Activated CD4-positive, alpha-beta T cell treated with anti-CD3 and anti-CD28 coated beads, Interleukin-2, amount 50 U/mL, for 24 hours (primary cell): ENCODE results near the gene AGAP2.
"Not testable (repeated sequence)": the region's sequence is repeated elsewhere in the genome, so short reads cannot be mapped to it uniquely, and the experiment has no call there.

ENCODE experiments used
- DNase-seq, 2 donors: peaks; one replicate each; pipeline ENCODE4 v3.0.0-alpha.2; 2020; ENCODE audit warnings: low read depth in 1 of 2, low spot score in 1 of 2

Gene AGAP2

GRCh38 chr12:57724003-57724935 is 14.3 kb downstream of the AGAP2 start:
- DNase-seq: no peak

DNA sequence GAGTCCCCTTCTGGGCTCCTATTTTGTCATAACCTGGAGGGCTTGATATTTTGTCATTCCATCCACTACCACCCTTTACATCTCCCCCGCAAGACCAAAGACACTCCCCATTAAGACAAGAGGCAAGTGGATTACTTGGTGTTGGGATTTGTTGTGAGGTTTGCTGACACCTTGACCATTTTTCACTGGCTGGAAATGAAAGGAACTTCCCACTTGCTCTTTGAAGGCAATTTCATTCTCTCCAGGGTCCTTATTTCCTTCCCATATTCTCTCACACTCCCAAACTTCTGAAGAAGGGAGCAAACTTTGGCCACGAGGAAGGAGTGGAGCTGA is 14.9 kb downstream of the AGAP2 start:
- no peak for DNase-seq

DNA sequence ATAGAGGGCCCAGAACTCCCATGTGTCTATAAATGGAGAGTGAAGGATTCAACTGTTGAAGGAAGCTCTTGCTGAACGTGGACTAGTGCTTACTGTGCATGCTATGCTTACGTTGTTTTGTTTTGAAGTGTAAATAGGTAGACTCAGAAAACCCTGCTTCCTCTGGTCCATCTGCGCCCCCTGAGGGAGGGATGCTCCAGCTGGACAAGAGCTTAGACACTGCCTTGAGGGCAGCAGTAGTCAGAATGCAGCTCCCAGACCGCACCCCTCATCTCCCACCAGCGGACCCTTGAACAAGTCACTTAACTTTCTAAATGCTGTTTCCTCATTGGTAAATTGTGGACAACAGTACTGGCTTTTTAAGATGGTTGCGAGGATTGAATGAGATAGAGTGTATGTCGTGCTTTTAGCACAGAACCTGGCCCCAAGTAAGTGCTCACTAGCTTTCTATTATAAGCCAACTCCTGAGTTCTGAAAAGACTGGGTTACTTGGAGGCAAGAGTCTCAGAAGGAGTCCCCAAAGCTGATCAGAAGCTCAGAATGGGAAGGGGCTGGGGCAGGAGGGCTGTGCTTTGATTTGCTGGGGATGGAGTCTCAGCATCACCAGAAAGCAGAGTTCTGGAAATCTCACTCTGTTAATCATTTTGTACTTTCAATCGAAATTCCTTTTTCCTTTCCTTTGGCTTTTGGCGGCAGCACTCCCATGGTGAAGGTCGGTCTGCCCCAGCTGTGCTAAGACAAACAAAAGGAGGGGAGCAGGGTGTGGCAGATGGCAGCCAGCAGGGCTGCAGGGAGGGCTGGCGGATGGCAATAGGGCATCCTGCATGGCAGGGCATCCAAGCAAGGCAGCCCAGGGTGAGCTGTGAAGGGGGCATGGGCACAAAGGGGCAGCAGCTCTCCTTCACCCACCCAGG is 15.6 kb downstream of the AGAP2 start:
- no peak for DNase-seq

GRCh38 chr12:57721846-57722608 is 16.5 kb downstream of the AGAP2 start:
- DNase-seq: not testable (repeated sequence)

DNA sequence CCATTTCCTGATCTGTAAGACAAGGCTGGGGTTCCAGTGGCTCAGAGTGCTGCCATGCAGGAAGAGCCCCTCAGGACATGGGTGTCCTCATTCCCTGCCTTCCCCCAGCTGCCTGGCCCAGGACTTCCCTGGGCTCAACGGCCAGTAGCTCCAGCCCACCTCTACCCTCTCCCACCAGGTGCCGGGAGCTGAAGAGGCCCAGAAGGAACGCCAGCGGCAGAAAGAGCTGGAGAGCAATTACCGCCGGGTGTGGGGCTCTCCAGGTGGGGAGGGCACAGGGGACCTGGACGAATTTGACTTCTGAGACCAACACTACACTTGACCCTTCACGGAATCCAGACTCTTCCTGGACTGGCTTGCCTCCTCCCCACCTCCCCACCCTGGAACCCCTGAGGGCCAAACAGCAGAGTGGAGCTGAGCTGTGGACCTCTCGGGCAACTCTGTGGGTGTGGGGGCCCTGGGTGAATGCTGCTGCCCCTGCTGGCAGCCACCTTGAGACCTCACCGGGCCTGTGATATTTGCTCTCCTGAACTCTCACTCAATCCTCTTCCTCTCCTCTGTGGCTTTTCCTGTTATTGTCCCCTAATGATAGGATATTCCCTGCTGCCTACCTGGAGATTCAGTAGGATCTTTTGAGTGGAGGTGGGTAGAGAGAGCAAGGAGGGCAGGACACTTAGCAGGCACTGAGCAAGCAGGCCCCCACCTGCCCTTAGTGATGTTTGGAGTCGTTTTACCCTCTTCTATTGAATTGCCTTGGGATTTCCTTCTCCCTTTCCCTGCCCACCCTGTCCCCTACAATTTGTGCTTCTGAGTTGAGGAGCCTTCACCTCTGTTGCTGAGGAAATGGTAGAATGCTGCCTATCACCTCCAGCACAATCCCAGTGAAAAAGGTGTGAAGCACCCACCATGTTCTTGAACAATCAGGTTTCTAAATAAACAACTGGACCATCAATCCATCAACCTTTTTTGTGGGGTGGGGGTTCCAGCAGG is 17.6 kb downstream of the AGAP2 start:
- DNase-seq: no peak

DNA sequence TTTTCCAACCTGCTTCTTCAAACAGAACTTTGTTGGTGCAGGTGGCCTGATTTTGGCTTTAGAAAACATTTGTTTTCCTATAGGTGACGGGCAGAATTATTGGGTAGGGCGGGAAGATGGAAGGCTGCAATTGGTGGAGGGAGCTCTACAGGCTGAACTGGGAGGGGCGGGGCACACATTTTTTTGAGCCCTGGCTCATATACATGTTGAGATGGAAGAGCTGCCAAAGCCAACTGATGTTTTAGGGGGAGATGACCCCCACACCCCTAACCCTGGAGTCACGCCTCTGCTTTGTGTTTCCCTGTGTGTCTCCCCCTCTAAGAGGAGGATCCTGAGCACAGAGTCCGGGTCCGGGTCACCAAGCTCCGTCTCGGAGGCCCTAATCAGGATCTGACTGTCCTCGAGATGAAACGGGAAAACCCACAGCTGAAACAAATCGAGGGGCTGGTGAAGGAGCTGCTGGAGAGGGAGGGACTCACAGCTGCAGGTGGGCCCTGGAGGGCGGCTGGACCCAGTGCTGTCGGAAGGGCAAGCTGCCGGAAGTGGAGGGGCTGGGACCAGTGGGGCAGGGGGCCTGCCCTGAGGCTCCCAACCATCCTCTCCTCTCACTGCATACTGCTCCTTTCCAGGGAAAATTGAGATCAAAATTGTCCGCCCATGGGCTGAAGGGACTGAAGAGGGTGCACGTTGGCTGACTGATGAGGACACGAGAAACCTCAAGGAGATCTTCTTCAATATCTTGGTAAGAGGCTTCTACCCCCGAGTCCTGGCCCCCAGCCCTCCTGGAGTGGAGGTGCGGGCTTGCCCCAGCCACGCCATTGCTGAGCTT is 18.6 kb downstream of the AGAP2 start:
- no peak for DNase-seq

DNA sequence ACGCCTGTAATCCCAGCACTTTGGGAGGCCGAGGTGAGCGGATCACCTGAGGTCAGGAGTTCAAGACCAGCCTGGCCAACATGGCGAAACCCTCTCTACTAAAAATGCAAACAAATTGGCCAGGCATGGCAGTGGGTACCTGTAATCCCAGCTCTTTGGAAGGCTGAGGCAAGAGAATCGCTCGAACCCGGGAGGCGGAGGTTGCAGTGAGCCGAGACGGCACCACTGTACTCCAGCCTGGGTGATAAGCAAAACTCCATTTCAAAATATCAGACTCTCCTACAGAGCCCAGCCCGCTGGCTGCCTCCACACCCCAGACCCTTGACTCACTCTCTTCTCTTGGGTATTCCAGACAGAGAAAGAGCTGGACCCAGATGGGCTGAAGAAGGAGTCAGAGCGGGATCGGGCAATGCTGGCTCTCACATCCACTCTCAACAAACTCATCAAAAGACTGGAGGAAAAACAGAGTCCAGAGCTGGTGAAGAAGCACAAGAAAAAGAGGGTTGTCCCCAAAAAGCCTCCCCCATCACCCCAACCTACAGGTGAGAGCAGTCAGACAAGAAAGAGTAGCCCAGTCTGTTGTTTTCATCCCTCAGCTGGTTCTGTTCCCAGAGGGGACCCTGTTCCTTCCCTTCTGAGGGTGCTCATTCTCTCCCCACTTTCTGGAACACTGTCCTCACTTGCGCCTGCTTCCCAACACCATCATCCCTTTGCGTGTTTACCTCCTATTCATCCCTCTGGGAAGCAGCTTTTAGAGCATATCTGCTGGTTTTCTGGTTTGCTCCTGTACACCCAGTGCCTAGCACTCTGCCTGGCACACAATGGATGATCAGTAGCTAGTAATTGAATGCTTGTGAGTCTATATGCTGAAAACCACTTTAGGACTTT is 19.7 kb downstream of the AGAP2 start:
- DNase-seq: no peak

- DNase-seq: no peak
Observed at GRCh38 chr12:57717846-57718640, 20.5 kb downstream of the AGAP2 start.

DNA sequence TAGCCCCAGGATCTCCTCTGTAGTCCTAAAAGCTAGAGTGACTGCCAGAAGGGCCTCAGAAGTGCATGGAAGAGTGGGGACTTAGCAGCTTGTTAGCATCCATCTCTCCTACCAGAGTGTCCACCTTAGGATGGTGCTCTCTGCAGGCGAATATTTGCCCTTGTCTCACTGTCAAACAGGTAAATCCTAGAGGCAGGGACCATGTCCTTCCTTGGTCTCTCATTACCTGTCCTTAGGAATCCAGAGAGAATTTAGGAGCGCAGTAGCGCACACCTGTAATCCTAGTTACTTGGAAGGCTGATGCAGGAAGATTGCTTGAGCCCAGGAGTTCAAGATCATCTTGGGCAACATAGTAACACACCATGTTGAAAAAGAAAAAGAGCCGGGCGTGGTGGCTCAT is 21.4 kb downstream of the AGAP2 start:
- DNase-seq: no peak

- DNase-seq: no peak
Observed at GRCh38 chr12:57716305-57716704, 22.2 kb downstream of the AGAP2 start.

DNA sequence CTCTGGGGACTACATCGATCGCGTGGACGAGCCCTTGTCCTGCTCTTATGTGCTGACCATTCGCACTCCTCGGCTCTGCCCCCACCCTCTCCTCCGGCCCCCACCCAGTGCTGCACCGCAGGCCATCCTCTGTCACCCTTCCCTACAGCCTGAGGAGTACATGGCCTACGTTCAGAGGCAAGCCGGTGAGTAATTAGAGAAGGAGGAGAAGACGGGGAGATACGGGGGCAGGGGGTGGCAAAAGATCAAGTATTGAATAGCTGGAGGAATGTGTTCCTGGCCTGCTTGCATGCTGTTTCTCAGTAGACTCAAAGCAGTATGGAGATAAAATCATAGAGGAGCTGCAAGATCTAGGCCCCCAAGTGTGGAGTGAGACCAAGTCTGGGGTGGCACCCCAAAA is 22.8 kb downstream of the AGAP2 start:
- DNase-seq: no peak

- not testable (repeated sequence) for DNase-seq
Observed at GRCh38 chr12:57715036-57715748, 23.4 kb downstream of the AGAP2 start.

DNA sequence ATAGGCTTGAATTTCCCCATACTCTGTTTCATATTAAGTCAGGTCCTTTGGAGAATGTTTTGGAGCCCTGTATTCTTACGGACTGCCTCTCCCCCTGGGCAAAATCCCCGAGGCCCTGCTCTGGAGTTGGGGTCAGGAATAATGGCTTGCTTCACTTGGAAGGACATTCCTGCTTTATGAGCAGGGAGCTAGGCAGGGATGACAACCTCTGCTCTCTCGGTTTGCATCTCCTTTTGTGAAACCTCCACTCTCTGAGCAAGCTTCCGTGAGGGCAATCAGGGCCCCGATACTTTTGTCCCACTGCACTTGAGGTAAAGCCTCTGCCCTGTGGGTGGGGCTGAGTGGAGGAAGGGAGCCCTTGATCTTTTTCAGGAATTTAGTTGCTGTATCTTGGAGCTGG is 25.3 kb downstream of the AGAP2 start:
- no peak for DNase-seq

DNA sequence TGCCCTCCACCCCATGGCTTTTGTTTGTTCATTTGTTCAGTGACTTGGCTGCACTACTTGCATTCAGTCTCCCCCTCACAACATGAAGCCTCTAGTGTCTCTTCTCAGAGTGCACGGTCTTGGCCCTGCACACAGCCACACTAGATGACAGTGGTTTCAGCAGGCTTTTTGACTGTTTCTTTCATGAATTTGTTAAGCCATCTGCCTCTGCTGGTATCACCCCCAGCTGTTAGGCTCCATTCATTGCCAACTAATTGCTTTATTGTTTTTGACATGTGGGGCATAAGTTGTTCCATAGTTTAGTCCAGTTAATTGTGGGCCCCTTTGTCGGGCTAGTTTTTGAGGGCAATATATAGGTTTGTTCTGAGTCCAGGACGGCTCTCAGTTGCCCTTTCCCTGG is 25.8 kb downstream of the AGAP2 start:
- DNase-seq: no peak

DNA sequence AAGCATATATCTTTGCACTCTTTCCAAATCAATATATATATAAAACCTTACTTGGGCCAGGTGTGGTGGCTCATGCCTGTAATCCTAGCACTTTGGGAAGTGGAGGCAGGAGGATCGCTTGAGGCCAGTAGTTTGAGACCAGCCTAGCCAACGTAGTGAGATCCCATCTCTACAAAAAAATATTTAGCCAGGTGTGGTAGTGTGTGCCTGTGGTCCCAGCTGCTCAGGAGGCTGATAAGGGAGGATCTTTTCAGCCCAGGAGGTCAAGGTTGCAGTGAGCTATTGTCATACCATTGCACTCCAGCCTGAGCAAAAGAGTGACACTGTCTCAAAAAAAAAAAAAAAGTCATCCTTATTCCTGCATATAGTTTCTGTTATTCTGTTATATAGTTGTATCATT is 30.2 kb downstream of the AGAP2 start:
- no peak for DNase-seq

DNA sequence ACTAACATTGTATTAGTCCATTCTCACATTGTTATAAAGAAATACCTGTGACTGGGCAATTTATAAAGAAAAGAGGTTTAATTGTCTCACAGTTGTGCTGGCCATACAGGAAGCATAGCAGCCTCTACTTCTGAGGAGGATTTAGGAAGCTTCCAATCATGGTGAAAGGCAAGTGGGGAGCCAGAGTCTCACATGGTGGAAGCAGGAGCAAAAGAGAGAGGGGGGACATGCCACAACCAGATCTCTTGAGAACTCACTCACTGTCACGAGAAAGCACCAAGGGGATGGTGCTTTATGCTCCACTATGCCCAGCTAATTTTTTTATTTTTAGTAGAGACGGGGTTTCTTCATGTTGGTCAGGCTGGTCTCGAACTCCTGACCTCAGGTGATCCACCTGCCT is 31.3 kb downstream of the AGAP2 start:
- no peak for DNase-seq

DNA sequence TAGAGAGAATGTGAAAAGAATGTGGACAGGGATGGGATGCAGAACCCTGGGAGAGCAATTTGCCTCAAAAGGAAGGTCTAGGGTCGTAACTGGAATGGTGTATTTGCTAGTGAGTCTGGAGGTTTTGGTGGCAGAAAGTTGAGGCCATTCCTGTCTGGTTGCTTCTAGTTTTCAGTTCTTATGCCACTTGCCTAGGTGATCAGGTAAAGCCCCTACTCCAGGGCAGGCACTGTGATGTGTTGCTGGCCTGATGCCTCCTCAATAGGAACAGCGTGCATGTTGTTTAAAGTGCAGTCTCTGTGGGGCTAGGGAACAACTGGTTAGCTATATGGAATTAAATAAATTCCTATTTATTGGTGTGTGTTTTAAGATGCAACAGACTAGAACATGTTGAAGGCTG is 38.2 kb downstream of the AGAP2 start:
- DNase-seq: no peak
